Keratinocyte (primary cell): ENCODE measurements around the gene ADGRG6. TPM values are rescaled to one million over a fixed set of nuclear protein-coding genes. Genes with fewer than 3 reads are reported as not detected.

Source experiments
- DNase-seq: peaks from one replicate; pipeline ENCODE4 v3.0.0-alpha.2; 2011; ENCODE audit warnings: low read depth, missing footprints, low spot score
- FAIRE-seq: peaks from 2 replicates; lab custom pipeline; 2011; peaks lifted over from hg19 to GRCh38; lab: Jason Lieb, UNC
- H2AFZ ChIP-seq: 2 replicates; pipeline ENCODE4 v1.6.0; 2012; ENCODE audit warnings: low read length, control low read depth, inconsistent platforms; ENCODE audit not compliant: control insufficient read depth
- H3K27ac ChIP-seq: 2 replicates; pipeline ENCODE4 v1.5.1; 2011; ENCODE audit warnings: low read length; ENCODE audit not compliant: control insufficient read depth, insufficient read depth
- H3K27me3 ChIP-seq: 3 replicates; pipeline ENCODE4 v1.6.0; 2011; ENCODE audit warnings: low read length; ENCODE audit not compliant: control insufficient read depth, insufficient read depth; ENCODE audit errors: extremely low read depth
- H3K36me3 ChIP-seq, 2 experiments: 2 replicates in 1 of 2; 3 replicates in 1 of 2; pipeline ENCODE4 v1.5.1; 2011; ENCODE audit warnings: low read length in 2 of 2, mild to moderate bottlenecking in 1 of 2; ENCODE audit not compliant: control insufficient read depth in 2 of 2, insufficient read depth in 2 of 2; ENCODE audit errors: extremely low read depth in 1 of 2
- H3K4me1 ChIP-seq: 3 replicates; pipeline ENCODE4 v1.5.1; 2011; ENCODE audit warnings: low read length; ENCODE audit not compliant: control insufficient read depth, insufficient read depth; ENCODE audit errors: extremely low read depth
- H3K4me2 ChIP-seq: 3 replicates; pipeline ENCODE4 v1.6.0; 2011; ENCODE audit warnings: low read depth, low read length; ENCODE audit not compliant: control insufficient read depth, insufficient read depth; ENCODE audit errors: extremely low read depth
- H3K4me3 ChIP-seq, 3 experiments: fragments of 200-600 bp in 1 of 3; sonication (generic) in 1 of 3; 2 replicates in 2 of 3; 3 replicates in 1 of 3; pipeline ENCODE4 v1.5.1; 2011 to 2016; ENCODE audit warnings: low read length in 3 of 3, mild to moderate bottlenecking in 3 of 3, control low read depth in 2 of 3, inconsistent platforms in 1 of 3, low read depth in 1 of 3, mixed read lengths in 1 of 3, mixed run types in 1 of 3, moderate library complexity in 1 of 3; ENCODE audit not compliant: control insufficient read depth in 2 of 3, insufficient read depth in 2 of 3; ENCODE audit errors: extremely low read depth in 1 of 3
- H3K79me2 ChIP-seq: 2 replicates; pipeline ENCODE4 v1.6.0; 2012; ENCODE audit warnings: low read length; ENCODE audit not compliant: control insufficient read depth, insufficient read depth
- H3K9ac ChIP-seq: 3 replicates; pipeline ENCODE4 v1.6.0; 2011; ENCODE audit warnings: low read length; ENCODE audit not compliant: control insufficient read depth, insufficient read depth; ENCODE audit errors: extremely low read depth
- H3K9me1 ChIP-seq: 3 replicates; pipeline ENCODE4 v1.6.0; 2011; ENCODE audit warnings: low read length; ENCODE audit not compliant: control insufficient read depth, insufficient read depth; ENCODE audit errors: extremely low read depth
- H3K9me3 ChIP-seq: 2 replicates; pipeline ENCODE4 v1.5.1; 2012; ENCODE audit warnings: low read depth, low read length; ENCODE audit not compliant: control insufficient read depth
- H4K20me1 ChIP-seq: 3 replicates; pipeline ENCODE4 v1.6.0; 2011; ENCODE audit warnings: low read length; ENCODE audit not compliant: control insufficient read depth, insufficient read depth; ENCODE audit errors: extremely low read depth
- CTCF ChIP-seq, 3 experiments: IDR thresholded peaks in 1 of 3; conservative IDR thresholded peaks in 1 of 3; optimal IDR thresholded peaks in 1 of 3; 2 replicates in 2 of 3; 3 replicates in 1 of 3; pipeline versions ENCODE3 to v1.5.1; 2011; ENCODE audit warnings: low read length in 3 of 3, mild to moderate bottlenecking in 3 of 3, moderate library complexity in 2 of 3, control low read depth in 1 of 3, inconsistent platforms in 1 of 3; ENCODE audit not compliant: insufficient read depth in 2 of 3; ENCODE audit errors: extremely low read depth in 1 of 3
- EZH2 ChIP-seq: IDR thresholded peaks from one replicate; pipeline ENCODE4 v1.6.1; 2012; ENCODE audit warnings: inconsistent platforms, mild to moderate bottlenecking, low read length, moderate library complexity
- dilution Hi-C: fragments of 300-500 bp; cut with MboI; formaldehyde crosslinking; loops from one replicate; pipeline ENCODE4 v1.7.0; 2020; ENCODE audit warnings: low sequenced_read_pairs; ENCODE audit not compliant: extremely low pct_ligation_motif_present
- polyA plus RNA-seq, 5 experiments: library from polyadenylated mRNA; depleted of rRNA in 3 of 5; stranded (reverse) in 3 of 5; stranded (forward) in 1 of 5; unstranded in 1 of 5; fragments of >200 nt; gene quantifications; 1 replicate in 1 of 5; 2 replicates in 3 of 5; 3 replicates in 1 of 5; pipeline versions ENCODE4 v1.2.1 to v1.2.3, GENCODE V29; 2011 to 2012; ENCODE audit warnings: missing spikeins in 2 of 5, low read depth in 1 of 5, low replicate concordance in 1 of 5

Gene ADGRG6
- polyA plus RNA-seq, 1 donor (not counting 4 experiments of a cell fraction or from before 2014, with no cell fraction given), result 20.1 TPM

GRCh38 chr6:142455957-142456589 lies 154.3 kb downstream of the ADGRG6 start:
- FAIRE-seq (no peak), DNase-seq (no peak)
- TF ChIP-seq CTCF (optimal IDR thresholded peaks at IDR 0.05 in 1 of 3, IDR thresholded peaks at IDR 0.05 in 1 of 3, conservative IDR thresholded peaks at IDR 0.05 in 1 of 3; ENCODE audit: extremely low read depth in 1 of 3, insufficient read depth in 2 of 3, low read length in 3 of 3), result no peak
- no peak for TF ChIP-seq EZH2
- H3K4me1 ChIP-seq, result no peaks in the 10 kb centered on the region
- H3K27me3 ChIP-seq, result no peaks in the 10 kb centered on the region
- H3K4me2 ChIP-seq, result no peak overlapping the region
- H3K27ac ChIP-seq, result no peak overlapping the region
- no peak overlapping the region for H2AFZ ChIP-seq
- no peaks in the 10 kb centered on the region for H3K79me2 ChIP-seq
- H3K4me3 ChIP-seq, result no peak overlapping the region
- no peaks in the 10 kb centered on the region for H3K9me3 ChIP-seq
- H3K9ac ChIP-seq, result no peak overlapping the region
- no peaks in the 10 kb centered on the region for H3K9me1 ChIP-seq
- dilution Hi-C loops, result no loop called here
- H4K20me1 ChIP-seq, result no peaks in the 10 kb centered on the region
- H3K36me3 ChIP-seq, result no peaks in the 10 kb centered on the region

GRCh38 chr6:142457638-142458406 lies 156.0 kb downstream of the ADGRG6 start:
- no peak for FAIRE-seq

More at GRCh38 chr6:142457638-142458406, 156.0 kb downstream of the ADGRG6 start:
- TF ChIP-seq CTCF (optimal IDR thresholded peaks at IDR 0.05 in 1 of 3, IDR thresholded peaks at IDR 0.05 in 1 of 3, conservative IDR thresholded peaks at IDR 0.05 in 1 of 3; ENCODE audit: extremely low read depth in 1 of 3, insufficient read depth in 2 of 3, low read length in 3 of 3) (no peak), EZH2 (no peak)
- Histone ChIP-seq H2AFZ (no peak overlapping the region), H3K27ac (no peak overlapping the region), H3K4me2 (no peak overlapping the region), H3K79me2 (no peaks in the 10 kb centered on the region), H3K27me3 (no peaks in the 10 kb centered on the region), H3K9me1 (no peaks in the 10 kb centered on the region), H3K4me3 (no peak overlapping the region), H3K9ac (no peak overlapping the region), H4K20me1 (no peaks in the 10 kb centered on the region), H3K4me1 (no peaks in the 10 kb centered on the region), H3K9me3 (peaks cover 2% of the 10 kb centered on the region), H3K36me3 (no peaks in the 10 kb centered on the region)
- DNase-seq, result no peak
- dilution Hi-C loops, result no loop called here
